ENCODE measurements around the gene RAB4A.

RAB4A gene

GRCh38 chr1:229339086-229339485 is 68.2 kb downstream of the RAB4A start:
- no peak for DNase-seq (ENCODE audit: low read depth)

GRCh38 chr1:229339520-229339919 is 68.6 kb downstream of the RAB4A start:
- no peak for DNase-seq (ENCODE audit: low read depth)

GRCh38 chr1:229340496-229340895 is 69.6 kb downstream of the RAB4A start:
- no peak for DNase-seq (ENCODE audit: low read depth)

DNA sequence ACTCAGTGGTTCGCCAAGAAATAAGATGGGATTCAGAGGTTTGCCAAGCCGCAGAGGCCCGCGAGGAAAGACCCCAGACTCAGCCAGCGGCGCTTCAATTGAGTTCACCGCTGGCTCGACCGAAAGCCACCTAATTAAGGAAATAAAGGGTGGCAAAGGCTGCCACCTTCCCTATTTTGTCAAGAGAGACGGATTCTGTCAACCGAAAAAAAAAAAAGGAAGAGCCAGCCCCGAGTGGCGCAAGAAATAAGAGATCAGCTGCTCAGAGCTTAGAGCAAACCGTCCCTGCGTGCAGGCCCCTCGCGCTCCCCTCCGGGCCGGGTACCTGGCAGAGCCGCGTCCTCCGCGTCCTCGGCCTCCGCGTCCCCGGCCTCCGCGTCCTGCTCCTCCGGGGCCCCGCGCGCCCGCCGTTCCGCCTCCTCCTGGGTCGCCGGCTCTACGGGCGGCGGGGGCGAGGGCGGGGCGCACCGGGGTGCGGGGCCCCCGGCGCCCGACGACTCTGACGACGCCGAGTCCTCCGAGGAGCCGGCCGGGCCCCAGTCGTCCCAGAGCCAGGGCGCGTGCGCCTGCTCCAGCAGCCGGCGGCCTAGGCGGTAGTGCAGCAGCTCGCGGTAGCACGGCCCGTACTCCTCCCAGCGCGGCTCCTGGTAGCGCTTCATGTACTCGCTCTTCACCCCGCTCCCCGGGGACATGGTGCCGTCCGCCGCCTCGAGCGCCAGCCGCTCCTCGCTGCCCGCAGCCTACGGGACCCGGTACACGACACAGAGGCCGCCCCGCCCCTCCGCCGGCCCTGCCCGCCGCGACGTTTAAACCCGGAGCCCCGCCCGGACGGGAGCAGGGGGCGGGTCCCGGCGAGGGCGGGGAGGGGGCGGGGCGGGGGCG is 71.1 kb downstream of the RAB4A start:
- DNase-seq (ENCODE audit: low read depth), result peak; percentile 70

- DNase-seq (ENCODE audit: low read depth), result peak; percentile 51
These were observed 72.0 kb downstream of the RAB4A start, which contains the start of gene CCSAP for GRCh38 chr1:229342656-229343569. Gene CCSAP, minus strand, starts transcription at chr1:229343047. Its CDS starts 582 bp downstream, at chr1:229342465.

DNA sequence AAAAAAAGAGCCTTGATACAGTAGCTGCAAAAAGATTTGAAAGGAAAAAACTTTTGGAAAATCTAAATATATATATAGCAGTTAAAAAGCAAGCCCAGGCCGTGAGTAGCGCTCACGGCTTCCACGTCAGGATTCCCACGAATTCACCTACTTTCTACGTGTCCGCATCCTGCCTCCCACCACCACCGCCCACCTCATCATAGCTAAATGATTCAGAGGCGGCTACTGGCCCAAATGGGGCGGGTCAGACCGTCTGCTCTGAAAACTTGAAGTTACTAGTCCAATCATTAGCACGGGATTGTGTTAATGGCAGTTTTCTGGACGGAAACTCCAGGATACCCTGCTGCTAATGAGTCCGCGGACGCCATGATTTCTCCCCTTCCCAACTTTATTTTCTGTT is 73.2 kb downstream of the RAB4A start:
- DNase-seq (ENCODE audit: low read depth), result no peak

DNA sequence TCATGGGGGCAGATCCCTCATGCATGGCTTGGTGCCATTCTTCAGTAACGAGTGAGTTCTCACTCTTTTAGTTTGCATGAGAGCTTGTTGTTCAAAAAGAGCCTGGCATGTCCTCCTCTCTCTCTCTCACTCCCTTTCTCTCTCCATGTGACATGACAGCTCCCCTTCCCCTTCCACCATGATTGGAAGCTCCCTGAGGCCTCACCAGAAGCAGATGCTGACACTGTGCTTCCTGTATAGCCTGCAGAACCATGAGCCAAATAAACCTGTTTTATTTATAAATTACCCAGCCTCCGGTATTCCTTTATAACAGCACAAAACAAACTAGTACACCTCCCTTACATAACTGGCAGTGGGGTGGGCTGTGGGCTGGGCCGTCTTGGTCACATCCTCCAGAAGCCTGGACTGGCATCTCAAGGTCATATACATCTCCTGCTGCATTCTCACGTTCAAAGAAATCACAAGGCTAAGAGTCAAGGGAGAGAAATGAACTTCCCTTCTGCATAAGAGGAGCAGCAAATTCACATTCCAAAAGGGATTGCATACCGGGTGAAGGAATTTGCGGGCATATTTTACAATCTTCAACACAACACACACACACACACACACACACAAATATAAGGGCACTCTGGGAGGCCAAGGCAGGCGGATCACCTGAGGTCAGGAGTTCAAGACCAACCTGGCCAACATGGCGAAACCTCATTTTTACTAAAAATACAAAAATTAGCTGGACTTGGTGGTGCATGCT is 74.2 kb downstream of the RAB4A start:
- DNase-seq (ENCODE audit: low read depth), result no peak

- DNase-seq (ENCODE audit: low read depth), result no peak
These were observed 76.6 kb downstream of the RAB4A start for GRCh38 chr1:229347528-229347927.

GRCh38 chr1:229349463-229350385 is 78.8 kb downstream of the RAB4A start:
- no peak for DNase-seq (ENCODE audit: low read depth)

GRCh38 chr1:229352975-229353374 is 82.1 kb downstream of the RAB4A start:
- no peak for DNase-seq (ENCODE audit: low read depth)

- DNase-seq (ENCODE audit: low read depth), result no peak
These were observed 83.3 kb downstream of the RAB4A start for GRCh38 chr1:229354226-229354625.

Data from stimulated activated CD8-positive, alpha-beta memory T cell treated with anti-CD3 and anti-CD28 coated beads, Interleukin-12 subunit alpha, Interleukin-12 subunit beta, amount 100 ng/mL, for 4 hours (primary cell).